IMR-90 (cell line): ENCODE results near the gene DYSF. TPM values are rescaled to one million over a fixed set of nuclear protein-coding genes. Genes with fewer than 3 reads are reported as not detected.

Experiments
- ATAC-seq: fragments of 200-7000 bp; cut with Tn5 transposase; 2 replicates; pipeline ENCODE4 v1.9.1; 2020; ENCODE audit warnings: low read depth, mild to moderate bottlenecking, moderate library complexity
- BruUV-seq: library from RNA; stranded (reverse); fragments of 400-500 nt; replicated peaks from 2 replicates; lab custom pipeline; 2021; lab: Mats Ljungman, UMichigan
- CTCF ChIA-PET: fragments of 300-600 bp; formaldehyde crosslinking; extraction: SDS; loops from one replicate; lab custom pipeline; 2021; ENCODE audit warnings: antibody characterized with exemption; lab: Yijun Ruan, JAX
- POLR2A ChIA-PET: fragments of 300-600 bp; sonication (Branson Sonifier 250); formaldehyde crosslinking; loops from one replicate; lab custom pipeline; 2022; ENCODE audit warnings: antibody characterized with exemption; ENCODE audit not compliant: unreplicated experiment; lab: Charles Lee
- DNase-seq: peaks from one replicate; pipeline ENCODE4 v3.0.0; 2013
- H2AFZ ChIP-seq: replicated peaks from 2 replicates; pipeline ENCODE3; 2013; ENCODE audit warnings: low read length, mild to moderate bottlenecking; ENCODE audit not compliant: poor library complexity
- H2AK5ac ChIP-seq: 2 replicates; pipeline ENCODE4 v1.6.1; 2013; ENCODE audit warnings: low read depth, low read length, inconsistent platforms
- H2AK9ac ChIP-seq: replicated peaks from 2 replicates; pipeline ENCODE3; 2013; ENCODE audit warnings: mild to moderate bottlenecking, low read depth, low read length, moderate library complexity; ENCODE audit not compliant: poor library complexity
- H2BK120ac ChIP-seq: 2 replicates; pipeline ENCODE4 v1.6.1; 2013; ENCODE audit warnings: low read depth, low read length, inconsistent platforms
- H2BK15ac ChIP-seq: 3 replicates; pipeline ENCODE4 v1.6.1; 2013; ENCODE audit warnings: low read depth, low read length, inconsistent platforms
- H2BK20ac ChIP-seq: 2 replicates; pipeline ENCODE4 v1.6.1; 2013; ENCODE audit warnings: low read depth, mild to moderate bottlenecking, inconsistent platforms, low read length, moderate library complexity
- H2BK5ac ChIP-seq: 2 replicates; pipeline ENCODE4 v1.6.1; 2013; ENCODE audit warnings: mild to moderate bottlenecking, low read depth, low read length, inconsistent platforms; ENCODE audit not compliant: poor library complexity, severe bottlenecking
- H3K14ac ChIP-seq: replicated peaks from 2 replicates; pipeline ENCODE4 v1.6.1; 2013; ENCODE audit warnings: low read depth, low read length, inconsistent platforms
- H3K18ac ChIP-seq: 2 replicates; pipeline ENCODE4 v1.6.1; 2013; ENCODE audit warnings: low read depth, low read length, control low read depth
- H3K23ac ChIP-seq: 2 replicates; pipeline ENCODE4 v1.6.1; 2013; ENCODE audit warnings: low read depth, low read length, inconsistent platforms
- H3K27ac ChIP-seq: 2 replicates; pipeline ENCODE4 v1.5.1; 2013; ENCODE audit warnings: mild to moderate bottlenecking, control low read depth, low read length; ENCODE audit not compliant: insufficient read depth
- H3K27me3 ChIP-seq: 2 replicates; pipeline ENCODE4 v1.6.1; 2013; ENCODE audit warnings: low read length; ENCODE audit not compliant: control insufficient read depth, insufficient read depth
- H3K36me3 ChIP-seq: 2 replicates; pipeline ENCODE4 v1.6.1; 2013; ENCODE audit warnings: low read length, mixed read lengths; ENCODE audit not compliant: control insufficient read depth, insufficient read depth
- H3K4ac ChIP-seq: 2 replicates; pipeline ENCODE4 v1.6.1; 2013; ENCODE audit warnings: low read depth, low read length, inconsistent platforms
- H3K4me1 ChIP-seq: 2 replicates; pipeline ENCODE4 v1.6.1; 2013; ENCODE audit warnings: low read length, mixed read lengths; ENCODE audit not compliant: control insufficient read depth, insufficient read depth
- H3K4me2 ChIP-seq: 2 replicates; pipeline ENCODE4 v1.6.1; 2013; ENCODE audit warnings: low read depth, mild to moderate bottlenecking, control low read depth, low read length, moderate library complexity
- H3K4me3 ChIP-seq: 2 replicates; pipeline ENCODE4 v1.5.1; 2013; ENCODE audit warnings: low read depth, mild to moderate bottlenecking, control low read depth, low read length, moderate library complexity; ENCODE audit not compliant: insufficient read depth
- H3K56ac ChIP-seq: 2 replicates; pipeline ENCODE4 v1.6.1; 2013; ENCODE audit warnings: low read length, inconsistent platforms; ENCODE audit not compliant: insufficient read depth; ENCODE audit errors: extremely low read depth
- H3K79me1 ChIP-seq, 2 experiments: 2 replicates each; pipeline ENCODE4 v1.6.1; 2013; ENCODE audit warnings: low read length in 2 of 2, inconsistent platforms in 1 of 2, low read depth in 1 of 2
- H3K9ac ChIP-seq: 2 replicates; pipeline ENCODE4 v1.6.1; 2013; ENCODE audit warnings: low read depth, low read length, control low read depth
- H3K9me1 ChIP-seq: 2 replicates; pipeline ENCODE4 v1.6.1; 2013; ENCODE audit warnings: low read length, inconsistent platforms; ENCODE audit not compliant: insufficient read depth
- H3K9me3 ChIP-seq: 2 replicates; pipeline ENCODE4 v1.6.1; 2013; ENCODE audit warnings: low read length; ENCODE audit not compliant: control insufficient read depth, insufficient read depth
- H4K20me1 ChIP-seq: 2 replicates; pipeline ENCODE4 v1.6.1; 2013; ENCODE audit warnings: low read length, inconsistent platforms; ENCODE audit not compliant: insufficient read depth
- H4K5ac ChIP-seq: 2 replicates; pipeline ENCODE4 v1.6.1; 2013; ENCODE audit warnings: mild to moderate bottlenecking, low read depth, low read length, control low read depth
- H4K8ac ChIP-seq, 2 experiments: 2 replicates each; pipeline ENCODE4 v1.6.1; 2013; ENCODE audit warnings: low read depth in 2 of 2, low read length in 2 of 2, control low read depth in 1 of 2, inconsistent platforms in 1 of 2
- H4K91ac ChIP-seq: 2 replicates; pipeline ENCODE4 v1.6.1; 2013; ENCODE audit warnings: low read depth, low read length, inconsistent platforms; ENCODE audit not compliant: insufficient read depth
- BHLHE40 ChIP-seq: fragments of 150-350 bp; IDR thresholded peaks from 2 replicates; pipeline ENCODE4 v1.6.1; 2016; ENCODE audit warnings: mild to moderate bottlenecking, low read depth, low read length
- FOS ChIP-seq: fragments of 150-350 bp; IDR thresholded peaks from 2 replicates; pipeline ENCODE4 v1.6.1; 2016; ENCODE audit warnings: low read depth, low read length
- MAZ ChIP-seq: IDR thresholded peaks from 2 replicates; pipeline ENCODE4 v1.6.1; 2012; ENCODE audit warnings: low read depth, mild to moderate bottlenecking, low read length, improper control_type of control experiment, moderate library complexity, borderline replicate concordance
- MXI1 ChIP-seq: IDR thresholded peaks from 2 replicates; pipeline ENCODE4 v1.6.1; 2012; ENCODE audit warnings: low read depth, mild to moderate bottlenecking, low read length, moderate library complexity, borderline replicate concordance
- NFE2L2 ChIP-seq: fragments of 150-350 bp; IDR thresholded peaks from 2 replicates; pipeline ENCODE4 v1.6.1; 2016; ENCODE audit warnings: low read depth, mild to moderate bottlenecking, low read length
- POLR2A ChIP-seq: IDR thresholded peaks from 2 replicates; pipeline ENCODE4 v1.6.1; 2012; ENCODE audit warnings: mild to moderate bottlenecking, low read depth, low read length
- RAD21 ChIP-seq: IDR thresholded peaks from 2 replicates; pipeline ENCODE4 v1.6.1; 2012; ENCODE audit warnings: low read length, improper control_type of control experiment
- RCOR1 ChIP-seq: IDR thresholded peaks from 2 replicates; pipeline ENCODE4 v1.6.1; 2012; ENCODE audit warnings: mild to moderate bottlenecking, low read length, improper control_type of control experiment; ENCODE audit not compliant: insufficient replicate concordance
- SMC3 ChIP-seq: fragments of 150-350 bp; IDR thresholded peaks from 2 replicates; pipeline ENCODE4 v1.6.1; 2016; ENCODE audit warnings: low read depth, mild to moderate bottlenecking, antibody characterized with exemption, low read length, moderate library complexity
- WGBS, 2 experiments: methylation state at CpG; one replicate each; pipeline versions ENCODE4 v1.1.5 to v1.1.7; 2013; ENCODE audit warnings: missing lambda C conversion rate in 2 of 2; ENCODE audit not compliant: insufficient read length in 1 of 2; ENCODE audit errors: extremely low coverage in 2 of 2; 5-methylcytosine and 5-hydroxymethylcytosine counted together
- dilution Hi-C: fragments of 300-500 bp; cut with HindIII; formaldehyde crosslinking; loops from one replicate; pipeline ENCODE4 v1.14.3; 2018; ENCODE audit warnings: low sequenced_read_pairs; ENCODE audit not compliant: unreplicated experiment
- in situ Hi-C: fragments of 300-500 bp; cut with MboI; formaldehyde crosslinking; loops from 3 replicates; pipeline ENCODE4 v1.14.3; 2019; ENCODE audit warnings: low sequenced_read_pairs, inconsistent platforms, mixed read lengths
- intact Hi-C: fragments of 100-400 bp; cut with micrococcal nuclease; formaldehyde crosslinking; loops from 2 replicates; pipeline ENCODE4 v1.10.0; 2022
- polyA plus RNA-seq, 3 experiments: library from polyadenylated mRNA; depleted of rRNA; stranded (reverse); fragments of >200 nt; gene quantifications; 2 replicates each; pipeline ENCODE4 v1.2.3, GENCODE V29; 2012; ENCODE audit warnings: low replicate concordance in 1 of 3
- total RNA-seq: library from RNA; depleted of rRNA; stranded (reverse); fragments of >200 nt; gene quantifications from 2 replicates; pipeline ENCODE4 v1.2.3, GENCODE V29; 2012
- TF ChIP-seq, protein P1 (sequence below): fragments of 150-350 bp; IDR thresholded peaks from 2 replicates; pipeline ENCODE4 v1.6.1; 2016; ENCODE audit warnings: low read depth, mild to moderate bottlenecking, low read length, moderate library complexity, borderline replicate concordance

Gene DYSF
- total and polyA plus RNA-seq, 2 of the 4 experiments (the other 2 are of a cell fraction): 0.09 to 0.18 TPM

DNA sequence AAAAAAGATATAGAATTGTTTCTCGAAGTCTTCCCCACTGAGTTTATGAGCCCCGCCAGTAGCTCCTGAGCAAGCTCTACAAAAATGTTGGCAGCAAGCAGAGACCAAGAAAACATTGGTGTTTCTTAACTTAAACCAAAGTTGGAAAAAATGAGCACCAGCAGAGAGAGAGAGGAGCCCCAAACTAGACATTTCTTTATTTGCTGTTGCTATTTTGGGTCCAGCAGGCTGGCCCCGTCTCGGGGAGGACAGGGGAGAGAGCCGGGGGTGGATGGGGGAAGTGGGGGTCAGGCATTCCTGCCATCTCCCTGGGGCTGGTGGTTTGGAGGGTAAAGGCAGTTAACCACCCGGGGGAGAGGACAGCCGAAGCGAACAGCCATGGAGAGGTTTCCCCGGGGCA lies 113.0 kb downstream of the DYSF start:
- Histone ChIP-seq H3K14ac (no peak overlapping the region), H3K9me3 (no peaks in the 10 kb centered on the region), H4K8ac (no peak overlapping the region), H3K23ac (no peak overlapping the region), H3K4me1 (no peaks in the 10 kb centered on the region), H4K5ac (no peak overlapping the region), H2BK20ac (no peak overlapping the region), H3K36me3 (no peaks in the 10 kb centered on the region), H4K91ac (no peak overlapping the region), H3K27ac (no peak overlapping the region), H3K79me1 (no peaks in the 10 kb centered on the region), H2BK15ac (no peak overlapping the region), H2BK120ac (no peak overlapping the region), H3K9me1 (no peaks in the 10 kb centered on the region), H3K56ac (no peak overlapping the region), H2BK5ac (no peak overlapping the region), H3K4ac (no peak overlapping the region), H2AK9ac (no peak overlapping the region), H3K27me3 (peaks cover 18% of the 10 kb centered on the region), H4K20me1 (no peaks in the 10 kb centered on the region; the same call in 1 of the 2 replicates), H3K4me2 (no peak overlapping the region), H3K9ac (no peak overlapping the region), H2AK5ac (no peak overlapping the region), H3K4me3 (no peak overlapping the region), H3K18ac (no peak overlapping the region), H2AFZ (no peak overlapping the region)
- in situ Hi-C loops (no loop called here), dilution Hi-C loops (no loop called here), intact Hi-C loops (no loop called here)
- DNase-seq (no peak), ATAC-seq (no peak)
- POLR2A ChIA-PET: no interaction called here
- TF ChIP-seq, protein P1, sequence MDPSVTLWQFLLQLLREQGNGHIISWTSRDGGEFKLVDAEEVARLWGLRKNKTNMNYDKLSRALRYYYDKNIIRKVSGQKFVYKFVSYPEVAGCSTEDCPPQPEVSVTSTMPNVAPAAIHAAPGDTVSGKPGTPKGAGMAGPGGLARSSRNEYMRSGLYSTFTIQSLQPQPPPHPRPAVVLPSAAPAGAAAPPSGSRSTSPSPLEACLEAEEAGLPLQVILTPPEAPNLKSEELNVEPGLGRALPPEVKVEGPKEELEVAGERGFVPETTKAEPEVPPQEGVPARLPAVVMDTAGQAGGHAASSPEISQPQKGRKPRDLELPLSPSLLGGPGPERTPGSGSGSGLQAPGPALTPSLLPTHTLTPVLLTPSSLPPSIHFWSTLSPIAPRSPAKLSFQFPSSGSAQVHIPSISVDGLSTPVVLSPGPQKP: no peak
- TF ChIP-seq MAZ (no peak), BHLHE40 (no peak), RCOR1 (no peak), POLR2A (no peak), FOS (no peak), MXI1 (no peak), RAD21 (no peak), SMC3 (no peak), NFE2L2 (no peak)
- BruUV-seq: no TSS peak
- CTCF ChIA-PET: interaction anchor here (1.1 kb wide), 1 partner anchor 13 kb away, joined by 4 read pairs; no protein-coding TSS in a partner anchor
- 84% methylated on average over 4 of the region's 9 CpGs; no CpG with 5 or more reads in 1 of the 2 experiments for WGBS, 2 experiments
